ENCODE measurements around the gene PTPRD.

PTPRD gene

GRCh38 chr9:9905736-9906135, 707.1 kb downstream of the PTPRD start:
- no peaks in the 10 kb centered on the region for H3K79me2 ChIP-seq (ENCODE audit: insufficient read depth, low read length)
- no peaks in the 10 kb centered on the region for H3K36me3 ChIP-seq (ENCODE audit: insufficient read depth, low read length)
- no peaks in the 10 kb centered on the region for H3K9me3 ChIP-seq (ENCODE audit: insufficient read depth, low read depth, low read length)
- peaks cover 7% of the 10 kb centered on the region; the same call in 1 of the 2 replicates for H3F3A ChIP-seq (ENCODE audit: low read depth)
- H3K9ac ChIP-seq (ENCODE audit: low read depth, low read length, poor library complexity, severe bottlenecking) = no peak overlapping the region
- peaks cover 21% of the 10 kb centered on the region for H3K4me1 ChIP-seq (ENCODE audit: insufficient read depth, low read length, poor library complexity, severe bottlenecking)
- H4K20me1 ChIP-seq (ENCODE audit: insufficient read depth, low read length, poor library complexity, severe bottlenecking) = no peaks in the 10 kb centered on the region
- H3K9me2 ChIP-seq (replicated peaks; ENCODE audit: low read depth, low read length) = no peaks in the 10 kb centered on the region
- TF ChIP-seq EZH2phosphoT487 (IDR thresholded peaks at IDR 0.05; ENCODE audit: borderline replicate concordance) (no peak), CTCF (conservative IDR thresholded peaks at IDR 0.05; ENCODE audit: low read length) (no peak)
- no peaks in the 10 kb centered on the region for H3K27me3 ChIP-seq (ENCODE audit: insufficient read depth, low read length, poor library complexity, severe bottlenecking)
- H3K4me2 ChIP-seq (ENCODE audit: low read depth, low read length, poor library complexity, severe bottlenecking) = no peak overlapping the region
- peak overlapping the region; percentile 9; the same call in 1 of the 2 replicates for H2AFZ ChIP-seq (ENCODE audit: low read length)
- H3K4me3 ChIP-seq (ENCODE audit: low read length, poor library complexity, severe bottlenecking) = no peak overlapping the region

GRCh38 chr9:9904041-9904440, 708.8 kb downstream of the PTPRD start:
- Histone ChIP-seq H3K4me2 (ENCODE audit: low read depth, low read length, poor library complexity, severe bottlenecking) (peak overlapping the region; percentile 56), H3K36me3 (ENCODE audit: insufficient read depth, low read length) (no peaks in the 10 kb centered on the region), H3K4me3 (ENCODE audit: low read length, poor library complexity, severe bottlenecking) (peak overlapping the region; percentile 21), H3K9me3 (ENCODE audit: insufficient read depth, low read depth, low read length) (no peaks in the 10 kb centered on the region), H3K27me3 (ENCODE audit: insufficient read depth, low read length, poor library complexity, severe bottlenecking) (no peaks in the 10 kb centered on the region), H3F3A (ENCODE audit: low read depth) (peaks cover 7% of the 10 kb centered on the region; the same call in 1 of the 2 replicates), H2AFZ (ENCODE audit: low read length) (peak overlapping the region; percentile 75), H3K9ac (ENCODE audit: low read depth, low read length, poor library complexity, severe bottlenecking) (peak overlapping the region; percentile 18), H4K20me1 (ENCODE audit: insufficient read depth, low read length, poor library complexity, severe bottlenecking) (no peaks in the 10 kb centered on the region), H3K4me1 (ENCODE audit: insufficient read depth, low read length, poor library complexity, severe bottlenecking) (peaks cover 21% of the 10 kb centered on the region), H3K79me2 (ENCODE audit: insufficient read depth, low read length) (no peaks in the 10 kb centered on the region), H3K9me2 (replicated peaks; ENCODE audit: low read depth, low read length) (no peaks in the 10 kb centered on the region)
- no peak for TF ChIP-seq EZH2phosphoT487 (IDR thresholded peaks at IDR 0.05; ENCODE audit: borderline replicate concordance)

GRCh38 chr9:9901624-9902023, 711.2 kb downstream of the PTPRD start:
- H3K4me2 ChIP-seq (ENCODE audit: low read depth, low read length, poor library complexity, severe bottlenecking) = no peak overlapping the region
- H3K9ac ChIP-seq (ENCODE audit: low read depth, low read length, poor library complexity, severe bottlenecking) = no peak overlapping the region
- H4K20me1 ChIP-seq (ENCODE audit: insufficient read depth, low read length, poor library complexity, severe bottlenecking) = no peaks in the 10 kb centered on the region
- H3K9me2 ChIP-seq (replicated peaks; ENCODE audit: low read depth, low read length) = no peaks in the 10 kb centered on the region
- H3K9me3 ChIP-seq (ENCODE audit: insufficient read depth, low read depth, low read length) = no peaks in the 10 kb centered on the region
- H3K79me2 ChIP-seq (ENCODE audit: insufficient read depth, low read length) = no peaks in the 10 kb centered on the region
- no peak overlapping the region for H3K4me3 ChIP-seq (ENCODE audit: low read length, poor library complexity, severe bottlenecking)
- H3F3A ChIP-seq (ENCODE audit: low read depth) = peaks cover 7% of the 10 kb centered on the region; the same call in 1 of the 2 replicates
- H2AFZ ChIP-seq (ENCODE audit: low read length) = 0 out of 2 replicates have a peak overlapping the region, but pooled peaks have one; percentile 15
- no peak for TF ChIP-seq CTCF (conservative IDR thresholded peaks at IDR 0.05; ENCODE audit: low read length)
- no peak for TF ChIP-seq EZH2phosphoT487 (IDR thresholded peaks at IDR 0.05; ENCODE audit: borderline replicate concordance)
- H3K36me3 ChIP-seq (ENCODE audit: insufficient read depth, low read length) = no peaks in the 10 kb centered on the region
- H3K4me1 ChIP-seq (ENCODE audit: insufficient read depth, low read length, poor library complexity, severe bottlenecking) = peaks cover 21% of the 10 kb centered on the region
- no peaks in the 10 kb centered on the region for H3K27me3 ChIP-seq (ENCODE audit: insufficient read depth, low read length, poor library complexity, severe bottlenecking)

GRCh38 chr9:9893837-9894236, 719.0 kb downstream of the PTPRD start:
- Histone ChIP-seq H3K27me3 (ENCODE audit: insufficient read depth, low read length, poor library complexity, severe bottlenecking) (no peaks in the 10 kb centered on the region), H3F3A (ENCODE audit: low read depth) (no peaks in the 10 kb centered on the region), H3K9me2 (replicated peaks; ENCODE audit: low read depth, low read length) (no peaks in the 10 kb centered on the region), H3K4me3 (ENCODE audit: low read length, poor library complexity, severe bottlenecking) (no peak overlapping the region), H3K4me2 (ENCODE audit: low read depth, low read length, poor library complexity, severe bottlenecking) (no peak overlapping the region), H4K20me1 (ENCODE audit: insufficient read depth, low read length, poor library complexity, severe bottlenecking) (no peaks in the 10 kb centered on the region), H3K36me3 (ENCODE audit: insufficient read depth, low read length) (no peaks in the 10 kb centered on the region), H3K4me1 (ENCODE audit: insufficient read depth, low read length, poor library complexity, severe bottlenecking) (no peaks in the 10 kb centered on the region), H3K9ac (ENCODE audit: low read depth, low read length, poor library complexity, severe bottlenecking) (no peak overlapping the region), H2AFZ (ENCODE audit: low read length) (no peak overlapping the region), H3K9me3 (ENCODE audit: insufficient read depth, low read depth, low read length) (no peaks in the 10 kb centered on the region), H3K79me2 (ENCODE audit: insufficient read depth, low read length) (no peaks in the 10 kb centered on the region)
- TF ChIP-seq CTCF (conservative IDR thresholded peaks at IDR 0.05; ENCODE audit: low read length) = no peak
- TF ChIP-seq EZH2phosphoT487 (IDR thresholded peaks at IDR 0.05; ENCODE audit: borderline replicate concordance) = no peak

Data from Loucy (cell line).